GM19468 (cell line): Measurements from ENCODE around the gene PXK.
"Not testable (repeated sequence)": the region's sequence is repeated elsewhere in the genome, so short reads cannot be mapped to it uniquely, and the experiment has no call there.

Experiments used
- ATAC-seq: cut with Tn5 transposase; IDR thresholded peaks from one replicate; pipeline ENCODE4 v1.9.1; 2021; ENCODE audit warnings: mild to moderate bottlenecking, moderate library complexity, moderate number of reproducible peaks; ENCODE audit not compliant: unreplicated experiment; ENCODE audit errors: extremely low read depth

PXK gene

GRCh38 chr3:58332575-58333188 lies at the start of gene PXK:
PXK (plus strand) TSS chr3:58332892; CDS start chr3:58332989, 97 bp downstream.
- peak; percentile 37 for ATAC-seq

- no peak for ATAC-seq
Measured at GRCh38 chr3:58285334-58285733, 47.4 kb upstream of the PXK start.

DNA sequence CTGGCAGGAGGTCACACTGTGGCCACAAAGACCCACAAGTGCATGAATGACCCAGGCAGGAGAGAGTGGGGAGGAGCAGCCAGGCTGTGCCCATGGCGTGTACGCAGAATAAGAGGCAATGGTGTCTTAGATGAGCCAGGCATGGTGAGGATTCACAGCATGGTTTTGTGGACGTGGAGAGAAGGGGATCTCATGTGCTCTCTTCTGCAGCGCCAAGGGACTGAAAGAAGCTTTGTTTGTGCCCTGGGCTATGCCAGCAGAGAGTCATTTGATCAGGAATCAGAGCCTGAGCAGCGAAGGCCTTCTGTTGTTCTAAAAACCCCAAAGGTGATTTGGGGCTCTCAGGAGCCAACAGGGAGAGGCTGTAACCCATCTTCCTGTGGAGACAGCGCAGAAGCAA lies 45.3 kb upstream of the PXK start:
- ATAC-seq = no peak

GRCh38 chr3:58288011-58288728 lies 44.5 kb upstream of the PXK start:
- no peak for ATAC-seq

DNA sequence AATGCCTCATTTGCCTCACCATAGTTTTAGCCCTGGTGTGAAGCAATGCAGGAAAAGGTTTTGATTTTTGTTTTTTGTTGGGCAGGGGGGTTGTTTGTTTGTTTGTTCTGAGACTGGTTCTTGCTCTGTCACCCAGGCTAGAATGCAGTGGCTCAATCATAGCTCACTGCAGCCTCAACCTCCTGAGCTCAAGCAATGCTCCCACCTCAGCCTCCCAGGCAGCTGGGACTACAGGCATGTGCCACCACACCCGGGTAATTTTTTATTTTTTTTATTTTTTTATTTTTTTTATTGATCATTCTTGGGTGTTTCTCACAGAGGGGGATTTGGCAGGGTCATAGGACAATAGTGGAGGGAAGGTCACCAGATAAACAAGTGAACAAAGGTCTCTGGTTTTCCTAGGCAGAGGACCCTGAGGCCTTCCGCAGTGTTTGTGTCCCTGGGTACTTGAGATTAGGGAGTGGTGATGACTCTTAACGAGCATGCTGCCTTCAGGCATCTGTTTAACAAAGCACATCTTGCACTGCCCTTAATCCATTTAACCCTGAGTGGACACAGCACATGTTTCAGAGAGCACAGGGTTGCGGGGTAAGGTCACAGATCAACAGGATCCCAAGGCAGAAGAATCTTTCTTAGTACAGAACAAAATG lies 43.6 kb upstream of the PXK start:
- ATAC-seq = not testable (repeated sequence)

- ATAC-seq = not testable (repeated sequence)
Measured at GRCh38 chr3:58290446-58290845, 42.2 kb upstream of the PXK start.

DNA sequence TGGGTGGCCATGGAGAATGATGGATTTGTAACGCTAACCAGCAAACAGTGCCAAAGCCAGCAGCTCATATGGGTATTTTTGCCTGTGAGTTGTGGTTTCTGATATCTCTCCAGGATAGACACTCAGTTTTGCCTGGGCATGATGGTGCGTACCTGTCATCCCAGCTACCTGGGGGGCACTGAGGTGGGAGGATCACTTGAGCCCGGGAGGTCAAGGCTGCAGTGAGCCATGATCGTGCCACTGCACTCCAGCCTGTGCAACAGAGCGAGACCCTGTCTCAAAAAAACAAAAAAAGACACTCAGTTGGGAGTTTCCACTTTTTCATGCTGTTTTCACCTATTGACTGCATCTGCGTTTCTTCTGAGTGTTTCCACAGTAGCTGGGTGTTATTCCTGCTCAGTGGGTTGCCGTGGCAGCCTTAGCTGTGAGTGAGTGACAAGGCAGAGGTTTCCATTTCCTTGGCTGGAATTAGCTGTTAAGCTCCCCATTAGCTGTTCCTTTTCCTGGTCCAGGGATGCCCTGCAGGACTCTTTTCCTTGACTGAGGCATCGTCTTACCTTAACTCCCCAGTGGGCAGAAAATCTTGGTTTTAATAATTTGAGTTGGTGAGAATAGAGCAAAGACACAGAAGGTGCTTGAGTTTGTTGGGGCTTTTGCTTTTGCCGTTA lies 40.9 kb upstream of the PXK start:
- no peak for ATAC-seq

- no peak for ATAC-seq
Measured at GRCh38 chr3:58292866-58293265, 39.8 kb upstream of the PXK start.

- ATAC-seq = no peak
Measured at GRCh38 chr3:58293516-58293915, 39.2 kb upstream of the PXK start.

- ATAC-seq = no peak
Measured at GRCh38 chr3:58296269-58296668, 36.4 kb upstream of the PXK start.

- no peak for ATAC-seq
Measured at GRCh38 chr3:58296843-58297242, 35.8 kb upstream of the PXK start.

DNA sequence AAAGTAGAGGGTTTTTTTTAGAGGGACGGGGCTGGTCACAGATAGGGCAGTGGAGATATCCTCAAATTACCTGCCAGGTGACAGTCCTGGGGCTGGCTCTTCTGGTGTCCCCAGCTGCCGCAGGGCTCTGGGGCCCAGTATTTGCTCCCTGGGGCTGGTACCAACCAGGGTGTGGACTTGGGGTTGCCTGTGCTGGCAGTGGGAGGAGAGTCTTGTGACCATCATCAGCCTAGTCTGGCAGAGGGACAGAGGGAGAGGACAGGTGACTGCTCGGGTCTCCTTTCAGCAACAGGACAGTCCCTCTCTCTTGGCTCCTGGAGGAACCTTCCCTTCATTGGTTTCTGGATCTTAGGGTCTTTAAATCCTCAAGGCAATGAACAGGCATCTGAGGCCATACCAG lies 34.5 kb upstream of the PXK start:
- no peak for ATAC-seq

- no peak for ATAC-seq
Measured at GRCh38 chr3:58299075-58299474, 33.6 kb upstream of the PXK start.

DNA sequence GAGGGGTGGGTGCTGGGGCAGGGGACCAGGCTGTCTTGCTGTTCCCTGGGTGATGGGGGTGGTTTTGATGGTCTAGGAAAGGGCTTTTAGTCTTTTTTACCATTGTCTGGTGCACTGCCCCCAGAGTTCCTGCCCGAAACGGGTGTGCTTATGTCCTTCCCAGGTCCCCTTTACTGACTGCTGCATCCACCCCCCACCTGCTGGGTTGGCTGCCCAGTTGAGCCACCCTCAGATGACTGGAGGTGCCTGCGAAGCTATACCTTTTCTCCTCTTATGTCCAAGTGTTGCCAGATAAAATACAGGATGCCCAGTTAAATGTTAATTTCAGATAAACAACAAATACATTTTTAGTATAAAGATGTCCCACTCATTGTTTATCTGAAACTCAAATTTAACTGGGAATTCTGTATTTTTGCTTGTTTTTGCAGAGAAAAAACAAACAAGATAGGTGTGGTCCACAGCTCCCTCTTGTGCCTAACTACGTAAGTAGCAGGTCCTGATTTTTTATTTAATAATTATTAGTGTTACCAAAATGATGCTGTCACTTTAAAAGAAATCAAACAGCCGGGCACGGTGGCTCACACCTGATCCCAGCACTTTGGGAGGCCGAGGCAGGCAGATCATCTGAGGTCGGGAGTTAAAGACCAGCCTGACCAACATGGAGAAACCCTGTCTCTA lies 32.7 kb upstream of the PXK start:
- ATAC-seq = no peak

- peak; percentile 71 for ATAC-seq
Measured at GRCh38 chr3:58305882-58306711, 26.6 kb upstream of the PXK start, which contains the start of the genes HTD2 and RPP14. HTD2 (plus strand) TSS chr3:58306520; CDS start chr3:58317614, 11,094 bp downstream. RPP14 (plus strand) TSS chr3:58306245; CDS start chr3:58310330, 4,085 bp downstream.

- no peak for ATAC-seq
Measured at GRCh38 chr3:58307639-58308215, 25.0 kb upstream of the PXK start.

- ATAC-seq = no peak
Measured at GRCh38 chr3:58308728-58309127, 24.0 kb upstream of the PXK start.

- no peak for ATAC-seq
Measured at GRCh38 chr3:58317811-58318210, 14.9 kb upstream of the PXK start.

DNA sequence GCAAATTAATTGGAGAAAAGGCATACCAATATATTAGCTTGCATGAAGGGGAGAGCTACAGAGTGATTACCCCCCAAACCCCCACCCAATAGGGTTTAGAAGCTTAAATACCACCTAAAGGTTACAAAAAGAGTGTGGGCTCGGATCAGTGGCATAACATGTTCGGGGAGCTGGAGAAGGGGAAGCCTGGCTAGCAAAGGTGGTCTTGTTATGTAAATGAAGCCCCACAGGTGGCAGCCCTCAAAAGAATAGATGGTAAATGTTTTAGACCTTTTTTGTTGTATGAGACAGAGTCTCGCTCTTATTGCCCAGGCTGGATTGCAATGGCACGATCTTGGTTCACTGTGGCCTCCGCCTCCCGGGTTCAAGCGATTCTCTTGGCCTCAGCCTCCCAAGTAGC lies 10.9 kb upstream of the PXK start:
- ATAC-seq = no peak
